Measurements from ENCODE around the gene SNTG2.

SNTG2 gene

GRCh38 chr2:1278861-1279260, 328.2 kb downstream of the SNTG2 start:
- Histone ChIP-seq H3K4me3 (no peak overlapping the region), H3K27me3 (no peaks in the 10 kb centered on the region), H3K4me2 (no peak overlapping the region), H3K4me1 (peaks cover 0 to 5% (median 0%) of the 10 kb centered on the region in 10 experiments; a peak in 3 of 20 replicates), H4K20me1 (no peaks in the 10 kb centered on the region), H3K9me3 (replicated peaks in 1 of 11) (peaks cover 32 to 50% (median 45%) of the 10 kb centered on the region in 11 experiments), H3K27ac (no peak overlapping the region), H3K36me3 (peaks cover 0 to 6% (median 0%) of the 10 kb centered on the region in 11 experiments; a peak in 1 of 22 replicates), H3K9ac (no peak overlapping the region)
- no peak for TF ChIP-seq Cebpa-rat (IDR thresholded peaks at IDR 0.05)

GRCh38 chr2:1282552-1282951, 331.9 kb downstream of the SNTG2 start:
- no peak overlapping the region for H3K27ac ChIP-seq
- no peak overlapping the region for H3K4me3 ChIP-seq
- TF ChIP-seq Cebpa-rat (IDR thresholded peaks at IDR 0.05): no peak
- H3K4me1 ChIP-seq: peaks cover 0 to 5% (median 0%) of the 10 kb centered on the region in 10 experiments; a peak in 3 of 20 replicates
- no peaks in the 10 kb centered on the region for H3K36me3 ChIP-seq
- H3K4me2 ChIP-seq: peak overlapping the region in 1 of 11 experiments; percentile 10; a peak in 1 of 22 replicates
- no peak overlapping the region for H3K9ac ChIP-seq
- H3K9me3 ChIP-seq (replicated peaks in 1 of 11): peaks cover 0 to 14% (median 8%) of the 10 kb centered on the region in 11 experiments; a peak in 18 of 22 replicates
- H3K27me3 ChIP-seq: no peaks in the 10 kb centered on the region
- H4K20me1 ChIP-seq: no peaks in the 10 kb centered on the region

GRCh38 chr2:1283020-1283801, 332.6 kb downstream of the SNTG2 start:
- Histone ChIP-seq H3K36me3 (no peaks in the 10 kb centered on the region), H4K20me1 (no peaks in the 10 kb centered on the region), H3K27ac (no peak overlapping the region), H3K4me2 (peak overlapping the region in 1 of 11 experiments; percentile 10; a peak in 1 of 22 replicates), H3K9me3 (replicated peaks in 1 of 11) (peaks cover 0 to 10% (median 5%) of the 10 kb centered on the region in 11 experiments; a peak in 12 of 22 replicates), H3K9ac (no peak overlapping the region), H3K27me3 (no peaks in the 10 kb centered on the region), H3K4me3 (no peak overlapping the region), H3K4me1 (peaks cover 0 to 5% (median 0%) of the 10 kb centered on the region in 10 experiments; a peak in 3 of 20 replicates)
- TF ChIP-seq Cebpa-rat (IDR thresholded peaks at IDR 0.05): no peak

GRCh38 chr2:1283871-1284270, 333.2 kb downstream of the SNTG2 start:
- no peak for TF ChIP-seq Cebpa-rat (IDR thresholded peaks at IDR 0.05)
- H3K9me3 ChIP-seq (replicated peaks in 1 of 11): peaks cover 0 to 5% (median 2%) of the 10 kb centered on the region in 11 experiments; a peak in 11 of 22 replicates
- no peaks in the 10 kb centered on the region for H4K20me1 ChIP-seq

GRCh38 chr2:1286929-1287328, 336.3 kb downstream of the SNTG2 start:
- Histone ChIP-seq H3K9ac (no peak overlapping the region), H3K4me1 (peaks cover 0 to 5% (median 0%) of the 10 kb centered on the region in 10 experiments; a peak in 3 of 20 replicates), H3K36me3 (no peaks in the 10 kb centered on the region), H3K4me2 (no peak overlapping the region), H3K4me3 (no peak overlapping the region), H3K27ac (no peak overlapping the region), H3K27me3 (no peaks in the 10 kb centered on the region), H4K20me1 (no peaks in the 10 kb centered on the region), H3K9me3 (replicated peaks in 1 of 11) (no peaks in the 10 kb centered on the region)
- TF ChIP-seq Cebpa-rat (IDR thresholded peaks at IDR 0.05): no peak

More at GRCh38 chr2:1283871-1284270, 333.2 kb downstream of the SNTG2 start:
- H3K27ac ChIP-seq: no peak overlapping the region
- H3K9ac ChIP-seq: no peak overlapping the region
- no peak overlapping the region for H3K4me3 ChIP-seq
- peaks cover 0 to 5% (median 0%) of the 10 kb centered on the region in 10 experiments; a peak in 3 of 20 replicates for H3K4me1 ChIP-seq
- H3K27me3 ChIP-seq: no peaks in the 10 kb centered on the region
- no peaks in the 10 kb centered on the region for H3K36me3 ChIP-seq
- H3K4me2 ChIP-seq: no peak overlapping the region

- Histone ChIP-seq H4K20me1 (no peaks in the 10 kb centered on the region), H3K36me3 (no peaks in the 10 kb centered on the region), H3K27ac (no peak overlapping the region), H3K27me3 (no peaks in the 10 kb centered on the region), H3K4me1 (peaks cover 0 to 5% (median 0%) of the 10 kb centered on the region in 10 experiments; a peak in 3 of 20 replicates), H3K4me2 (no peak overlapping the region), H3K9me3 (replicated peaks in 1 of 11) (0 out of 22 replicates have a peak, but pooled peaks cover 0 to 3% (median 0%) of the 10 kb centered on the region in 11 experiments), H3K9ac (no peak overlapping the region), H3K4me3 (no peak overlapping the region)
- TF ChIP-seq Cebpa-rat (IDR thresholded peaks at IDR 0.05): no peak
These were observed 336.8 kb downstream of the SNTG2 start for GRCh38 chr2:1287427-1287826.

GRCh38 chr2:1294900-1295299, 344.3 kb downstream of the SNTG2 start:
- no peaks in the 10 kb centered on the region for H3K27me3 ChIP-seq
- no peak overlapping the region for H3K4me2 ChIP-seq
- TF ChIP-seq Cebpa-rat (IDR thresholded peaks at IDR 0.05): no peak
- H4K20me1 ChIP-seq: no peaks in the 10 kb centered on the region
- no peaks in the 10 kb centered on the region for H3K4me1 ChIP-seq
- no peak overlapping the region for H3K27ac ChIP-seq
- no peak overlapping the region for H3K4me3 ChIP-seq
- no peaks in the 10 kb centered on the region for H3K36me3 ChIP-seq
- peaks cover 0 to 6% (median 0%) of the 10 kb centered on the region in 11 experiments; a peak in 2 of 22 replicates for H3K9me3 ChIP-seq (replicated peaks in 1 of 11)
- no peak overlapping the region for H3K9ac ChIP-seq

- Histone ChIP-seq H3K36me3 (no peaks in the 10 kb centered on the region), H3K4me2 (no peak overlapping the region), H3K4me3 (no peak overlapping the region), H4K20me1 (no peaks in the 10 kb centered on the region), H3K27me3 (no peaks in the 10 kb centered on the region), H3K9ac (no peak overlapping the region), H3K4me1 (no peaks in the 10 kb centered on the region), H3K9me3 (replicated peaks in 1 of 11) (peaks cover 0 to 6% (median 0%) of the 10 kb centered on the region in 11 experiments; a peak in 2 of 22 replicates), H3K27ac (no peak overlapping the region)
- no peak for TF ChIP-seq Cebpa-rat (IDR thresholded peaks at IDR 0.05)
These were observed 345.1 kb downstream of the SNTG2 start for GRCh38 chr2:1295740-1296139.

- Histone ChIP-seq H4K20me1 (no peaks in the 10 kb centered on the region), H3K4me1 (peaks cover 0 to 7% (median 0%) of the 10 kb centered on the region in 10 experiments; a peak in 5 of 20 replicates), H3K9me3 (replicated peaks in 1 of 11) (peaks cover 0 to 4% (median 0%) of the 10 kb centered on the region in 11 experiments; a peak in 2 of 22 replicates), H3K36me3 (no peaks in the 10 kb centered on the region), H3K4me3 (no peak overlapping the region), H3K27me3 (no peaks in the 10 kb centered on the region), H3K27ac (no peak overlapping the region), H3K4me2 (no peak overlapping the region), H3K9ac (no peak overlapping the region)
- no peak for TF ChIP-seq Cebpa-rat (IDR thresholded peaks at IDR 0.05)
These were observed 346.9 kb downstream of the SNTG2 start for GRCh38 chr2:1297372-1298159.

Measured in BLaER1 treated with 17β-estradiol and CSF1 and Interleukin-3, amounts not matched to agents 10 nM and 100 nM (cell line).